ENCODE results near the gene RAI1.

RAI1 gene

DNA sequence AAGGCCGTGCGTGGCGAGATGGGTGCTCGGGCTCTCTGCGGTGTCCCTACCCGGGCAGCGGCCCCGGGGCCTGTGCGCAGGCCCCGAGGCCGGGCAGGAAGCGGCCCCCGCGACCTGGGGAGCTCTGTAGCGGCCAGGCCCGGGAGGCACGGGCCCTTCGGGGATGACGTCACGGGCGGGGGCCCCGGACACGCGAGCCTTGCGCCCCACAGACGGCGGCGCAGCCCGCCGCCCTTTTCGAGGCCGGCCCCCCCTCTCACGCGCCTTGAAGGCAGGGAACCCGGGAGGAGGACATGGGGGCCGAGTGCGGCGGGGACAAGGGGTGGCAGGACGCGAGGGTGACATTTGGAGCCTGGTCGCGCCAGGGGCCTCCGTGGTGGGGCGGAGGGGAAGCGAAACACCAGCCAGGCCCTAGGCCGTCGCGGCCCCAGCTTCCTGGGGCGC is 1.1 kb downstream of the RAI1 start (continued):
- TF ChIP-seq ZNF10 (tag by site-specific recombination; IDR thresholded peaks at IDR 0.05) (no peak), KLF8 (tag by site-specific recombination; IDR thresholded peaks at IDR 0.05) (no peak), TSHZ1 (tag by site-specific recombination; IDR thresholded peaks at IDR 0.05; ENCODE audit: borderline replicate concordance) (no peak), ZFP3 (tag by site-specific recombination; IDR thresholded peaks at IDR 0.05; ENCODE audit: low read depth) (no peak), ZFHX2 (tag by site-specific recombination; conservative IDR thresholded peaks at IDR 0.05) (no peak), YY1 (tag by site-specific recombination; IDR thresholded peaks at IDR 0.05) (no peak), GLI4 (tag by site-specific recombination; IDR thresholded peaks at IDR 0.05) (no peak), ZNF596 (tag by site-specific recombination; IDR thresholded peaks at IDR 0.05) (0 out of 2 replicates have a peak, but pooled peaks have one; percentile 10), SCRT2 (tag by site-specific recombination; IDR thresholded peaks at IDR 0.05) (no peak), HOXA7 (CRISPR knock-in tag; IDR thresholded peaks at IDR 0.05; ENCODE audit: borderline replicate concordance) (no peak), ZNF398 (tag by site-specific recombination; IDR thresholded peaks at IDR 0.05) (peak; percentile 61; the same call in 1 of the 2 replicates), ZBTB21 (tag by site-specific recombination; IDR thresholded peaks at IDR 0.05) (peak; percentile 79), ZNF549 (tag by site-specific recombination; IDR thresholded peaks at IDR 0.05) (no peak), PRDM2 (tag by site-specific recombination; IDR thresholded peaks at IDR 0.05; ENCODE audit: borderline replicate concordance) (no peak), ZBTB48 (tag by site-specific recombination; IDR thresholded peaks at IDR 0.05) (0 out of 2 replicates have a peak, but pooled peaks have one; percentile 43), ZBTB10 (tag by site-specific recombination; IDR thresholded peaks at IDR 0.05) (peak; percentile 93), ZNF157 (tag by site-specific recombination; IDR thresholded peaks at IDR 0.05) (no peak), SETDB1 (IDR thresholded peaks at IDR 0.05; ENCODE audit: insufficient read length, low read length) (no peak), ZXDB (tag by site-specific recombination; IDR thresholded peaks at IDR 0.05) (no peak), ZNF423 (tag by site-specific recombination; IDR thresholded peaks at IDR 0.05) (peak; percentile 40; the same call in 1 of the 2 replicates), TCF7L2 (IDR thresholded peaks at IDR 0.05; ENCODE audit: borderline replicate concordance, low read depth, low read length) (no peak), ELK4 (IDR thresholded peaks at IDR 0.05; ENCODE audit: borderline replicate concordance, low read depth, low read length) (no peak), ZFP41 (tag by site-specific recombination; IDR thresholded peaks at IDR 0.05; ENCODE audit: borderline replicate concordance) (no peak)
- TF ChIP-seq, protein P1, sequence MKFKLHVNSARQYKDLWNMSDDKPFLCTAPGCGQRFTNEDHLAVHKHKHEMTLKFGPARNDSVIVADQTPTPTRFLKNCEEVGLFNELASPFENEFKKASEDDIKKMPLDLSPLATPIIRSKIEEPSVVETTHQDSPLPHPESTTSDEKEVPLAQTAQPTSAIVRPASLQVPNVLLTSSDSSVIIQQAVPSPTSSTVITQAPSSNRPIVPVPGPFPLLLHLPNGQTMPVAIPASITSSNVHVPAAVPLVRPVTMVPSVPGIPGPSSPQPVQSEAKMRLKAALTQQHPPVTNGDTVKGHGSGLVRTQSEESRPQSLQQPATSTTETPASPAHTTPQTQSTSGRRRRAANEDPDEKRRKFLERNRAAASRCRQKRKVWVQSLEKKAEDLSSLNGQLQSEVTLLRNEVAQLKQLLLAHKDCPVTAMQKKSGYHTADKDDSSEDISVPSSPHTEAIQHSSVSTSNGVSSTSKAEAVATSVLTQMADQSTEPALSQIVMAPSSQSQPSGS (tag by site-specific recombination; IDR thresholded peaks at IDR 0.05; ENCODE audit: low read depth), result peak; percentile 91

All from HEK293 (cell line).